ENCODE measurements around the gene CNIH3. TPM values are rescaled to one million over a fixed set of nuclear protein-coding genes. Genes with fewer than 3 reads are reported as not detected.
"Not testable (repeated sequence)": the region's sequence is repeated elsewhere in the genome, so short reads cannot be mapped to it uniquely, and the experiment has no call there.

The CNIH3 gene
- polyA plus RNA-seq, 3 donors, result 1.6 to 3.1 (median 2.2) TPM

DNA sequence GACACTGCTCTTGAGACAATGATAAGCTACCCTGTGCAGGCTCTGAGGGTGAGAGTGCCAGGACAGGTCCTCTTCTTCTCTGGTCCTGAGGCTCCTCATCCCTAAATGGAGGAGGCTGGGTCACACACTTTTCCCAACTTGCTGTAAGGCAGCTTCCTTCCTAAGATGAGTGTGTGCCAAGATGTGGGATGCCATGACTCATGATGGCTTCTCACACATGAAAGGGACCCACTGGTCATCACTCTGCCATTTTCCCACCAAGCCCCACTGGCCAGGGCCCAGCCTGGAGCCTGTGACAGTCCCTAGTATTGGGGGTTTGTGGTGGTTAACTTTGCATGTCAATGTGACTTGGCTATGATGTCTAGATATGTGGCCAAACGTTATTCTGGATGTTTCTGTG lies 54.4 kb downstream of the CNIH3 start:
- 63 to 70% (median 66%) methylated on average over 1 of the region's 1 CpG for WGBS, 3 donors
- no peak overlapping the region for H3K27ac ChIP-seq (ENCODE audit: low read depth, low read length)

DNA sequence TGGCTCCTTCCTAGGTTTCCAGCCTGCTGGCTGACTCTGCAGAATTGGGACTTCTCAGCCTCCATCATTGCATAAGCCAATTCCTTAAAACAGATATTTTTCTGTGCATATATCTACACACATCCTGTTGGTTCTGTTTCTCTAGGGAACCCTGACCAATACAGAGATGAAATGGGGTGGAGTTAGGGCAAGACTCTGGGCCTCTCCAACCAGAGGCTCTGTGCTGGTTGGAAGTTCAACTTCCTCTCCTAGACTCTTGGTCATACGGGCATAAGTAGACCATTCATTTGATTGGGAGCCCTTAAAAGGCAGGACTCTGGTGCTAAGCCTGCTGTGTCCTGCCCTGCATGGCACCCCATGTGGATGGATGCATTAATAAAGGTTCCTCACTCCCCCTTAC lies 55.0 kb downstream of the CNIH3 start:
- WGBS, 3 donors, result 57 to 85% (median 75%) methylated on average over 1 of the region's 1 CpG
- no peak overlapping the region for H3K27ac ChIP-seq (ENCODE audit: low read depth, low read length)

DNA sequence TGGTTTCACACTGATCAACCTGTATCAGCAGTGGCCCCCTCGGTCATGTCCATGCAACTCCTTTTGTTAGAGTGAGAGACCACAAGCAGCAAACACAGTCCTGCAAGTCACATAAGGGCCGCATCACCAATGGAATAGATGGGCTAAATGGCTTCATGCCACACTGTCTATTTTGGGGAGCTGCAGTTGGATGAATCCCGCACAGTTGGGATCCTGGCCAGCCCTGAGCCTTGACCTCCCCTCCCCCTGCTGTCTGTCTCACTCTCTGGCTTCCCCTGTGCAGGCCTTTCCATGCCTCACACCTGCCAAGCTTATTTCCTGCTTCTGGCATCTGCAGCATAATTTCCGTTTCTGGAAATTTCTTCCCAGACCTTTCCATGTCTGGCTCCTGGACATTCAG lies 57.0 kb downstream of the CNIH3 start:
- H3K27ac ChIP-seq (ENCODE audit: low read depth, low read length), result no peak overlapping the region
- 59 to 69% (median 66%) methylated on average over 4 of the region's 4 CpGs for WGBS, 3 donors

DNA sequence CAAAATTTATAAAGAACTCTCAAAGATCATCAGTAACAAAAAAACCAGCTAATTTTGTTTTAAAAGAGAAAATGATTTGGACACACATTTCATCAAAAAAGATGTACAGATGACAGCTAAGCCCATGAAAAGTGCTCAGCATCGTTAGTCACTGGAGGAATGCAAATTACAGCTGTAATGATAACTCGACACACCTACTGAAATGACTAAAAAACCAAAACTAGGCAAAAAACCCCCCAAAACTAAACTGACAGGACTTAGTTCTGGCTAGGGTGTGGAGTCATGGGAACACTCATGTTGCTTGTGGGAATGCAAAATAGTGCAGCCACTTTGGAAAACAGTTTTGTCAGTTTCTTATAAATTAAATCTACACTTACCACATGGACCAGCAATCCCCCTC lies 59.5 kb downstream of the CNIH3 start:
- no peak overlapping the region for H3K27ac ChIP-seq (ENCODE audit: low read depth, low read length)
- WGBS, 3 donors, result 91 to 95% (median 94%) methylated on average over 2 of the region's 2 CpGs

DNA sequence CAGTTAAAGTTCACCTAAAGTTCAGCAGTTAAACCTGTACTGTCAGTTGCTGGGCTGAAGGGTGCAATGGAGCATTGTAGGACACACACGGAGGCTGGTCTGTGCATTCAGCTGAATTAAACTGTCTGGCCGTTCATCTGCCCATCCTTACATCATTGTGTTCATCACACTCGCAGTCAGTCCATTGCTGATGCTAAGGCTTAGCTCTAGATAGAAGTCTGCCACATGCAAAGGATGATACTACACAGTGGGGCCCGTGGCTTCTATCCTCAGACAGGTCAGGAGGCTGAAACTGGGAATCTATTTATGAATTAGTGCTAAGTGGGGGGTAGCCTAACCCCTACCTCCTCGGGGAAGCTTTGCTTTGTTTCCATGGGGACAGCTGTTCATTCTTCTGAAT lies 60.4 kb downstream of the CNIH3 start:
- H3K27ac ChIP-seq (ENCODE audit: low read depth, low read length), result no peak overlapping the region
- WGBS, 3 donors, result 69 to 83% (median 75%) methylated on average over 5 of the region's 5 CpGs

DNA sequence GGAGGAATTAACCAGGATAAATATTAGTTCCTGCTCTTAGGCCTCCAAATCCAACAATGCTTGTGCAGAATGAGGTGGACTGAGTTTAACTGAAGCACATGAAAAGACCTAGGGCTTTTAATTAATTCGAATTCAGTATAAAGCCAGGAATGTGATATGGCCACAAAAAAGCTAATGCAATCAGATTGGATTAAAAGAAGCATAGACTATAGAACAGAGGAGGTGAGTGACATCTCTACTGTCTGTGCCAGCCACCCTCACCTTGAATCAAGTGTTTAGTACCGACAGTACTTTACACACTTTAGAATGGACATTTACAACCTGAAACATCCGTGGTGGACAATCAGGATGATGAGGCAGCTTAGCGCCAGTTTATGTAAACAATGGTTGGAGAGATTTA lies 62.1 kb downstream of the CNIH3 start:
- WGBS, 3 donors, result 89 to 92% (median 91%) methylated on average over 4 of the region's 4 CpGs
- H3K27ac ChIP-seq (ENCODE audit: low read depth, low read length), result no peak overlapping the region

DNA sequence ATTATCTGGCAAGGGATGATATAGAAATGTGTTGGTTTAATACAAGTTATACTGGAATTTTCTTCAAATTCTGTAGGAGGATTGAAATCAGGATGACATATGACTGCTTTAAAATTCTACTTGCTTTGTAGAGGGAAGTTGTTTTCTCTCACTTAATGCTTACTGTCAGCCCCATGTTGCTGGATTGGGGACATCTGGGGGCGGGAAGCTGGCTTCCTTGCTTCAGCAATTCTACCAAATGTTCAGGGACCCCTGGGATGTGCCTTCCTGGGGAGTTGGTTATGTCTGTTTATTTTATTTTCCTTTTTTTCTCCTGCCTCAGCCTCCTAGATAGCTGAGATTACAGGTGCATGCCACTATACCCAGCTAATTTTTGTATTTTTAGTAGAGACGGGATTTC lies 63.5 kb downstream of the CNIH3 start:
- 86 to 94% (median 88%) methylated on average over 2 of the region's 2 CpGs for WGBS, 3 donors
- H3K27ac ChIP-seq (ENCODE audit: low read depth, low read length), result no peak overlapping the region

DNA sequence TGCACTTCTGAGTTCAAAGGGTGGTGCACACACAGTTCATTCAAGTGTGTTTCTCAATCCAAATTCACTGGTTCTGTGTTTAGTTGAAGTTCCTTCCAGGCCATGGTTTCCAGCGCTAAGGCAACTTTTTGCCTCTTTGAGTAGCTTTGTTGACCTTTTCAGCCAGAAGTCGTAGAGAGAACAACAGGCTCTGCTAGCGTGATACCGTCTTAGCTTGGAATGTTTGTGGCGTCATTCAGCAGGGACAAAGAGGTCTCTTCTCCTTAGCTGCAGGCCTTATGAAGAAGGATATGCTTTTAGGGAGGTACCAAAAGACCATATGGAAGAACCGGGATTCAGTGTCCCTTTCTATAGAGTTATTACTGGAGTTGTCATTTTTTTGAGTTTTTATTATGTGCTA lies 65.7 kb downstream of the CNIH3 start:
- no peak overlapping the region for H3K27ac ChIP-seq (ENCODE audit: low read depth, low read length)
- WGBS, 3 donors, result 86 to 92% (median 86%) methylated on average over 6 of the region's 6 CpGs

DNA sequence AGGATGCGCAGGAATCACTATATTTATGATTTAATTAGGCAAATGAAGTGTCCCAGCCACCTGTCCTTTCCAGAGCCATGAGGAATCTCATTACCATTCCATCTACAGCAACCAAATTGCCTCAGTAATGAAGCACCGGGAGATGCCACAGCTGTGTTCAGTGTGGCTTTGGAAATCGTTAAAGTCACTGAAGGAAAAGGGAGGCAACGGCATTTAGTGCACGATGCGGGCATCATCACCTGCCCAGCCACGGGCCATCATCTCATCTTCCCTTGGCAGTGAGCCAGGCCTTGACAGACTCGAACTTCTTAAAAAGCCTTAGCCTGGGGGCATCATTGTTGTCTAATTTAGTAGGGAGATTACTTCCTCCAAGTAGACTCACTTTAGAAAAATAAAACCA lies 67.8 kb downstream of the CNIH3 start:
- H3K27ac ChIP-seq (ENCODE audit: low read depth, low read length), result no peak overlapping the region
- 78 to 80% (median 80%) methylated on average over 8 of the region's 8 CpGs for WGBS, 3 donors

DNA sequence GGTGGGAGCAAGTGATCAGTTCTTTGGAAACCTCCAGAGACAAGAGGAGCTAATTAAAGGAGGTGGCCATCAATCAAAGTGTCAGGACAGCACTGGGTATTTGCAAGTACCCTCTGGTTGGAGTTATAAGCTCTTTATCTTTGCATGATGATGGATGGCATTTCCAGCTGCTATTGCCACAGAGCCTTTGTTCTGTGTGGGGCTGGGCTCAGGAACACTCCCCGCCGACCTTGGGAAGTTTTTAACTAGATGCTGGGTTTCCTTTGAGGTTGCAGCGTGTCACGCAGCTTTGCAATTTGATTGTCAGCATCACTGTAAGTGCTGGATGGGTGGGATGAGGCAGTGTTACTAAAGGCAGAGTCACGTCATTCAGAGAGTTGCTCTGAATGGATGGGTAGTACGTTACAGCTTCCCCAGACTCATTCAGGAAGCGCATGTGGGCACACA lies 68.9 kb downstream of the CNIH3 start:
- 36 to 60% (median 46%) methylated on average over 7 of the region's 7 CpGs for WGBS, 3 donors
- H3K27ac ChIP-seq (ENCODE audit: low read depth, low read length), result no peak overlapping the region

DNA sequence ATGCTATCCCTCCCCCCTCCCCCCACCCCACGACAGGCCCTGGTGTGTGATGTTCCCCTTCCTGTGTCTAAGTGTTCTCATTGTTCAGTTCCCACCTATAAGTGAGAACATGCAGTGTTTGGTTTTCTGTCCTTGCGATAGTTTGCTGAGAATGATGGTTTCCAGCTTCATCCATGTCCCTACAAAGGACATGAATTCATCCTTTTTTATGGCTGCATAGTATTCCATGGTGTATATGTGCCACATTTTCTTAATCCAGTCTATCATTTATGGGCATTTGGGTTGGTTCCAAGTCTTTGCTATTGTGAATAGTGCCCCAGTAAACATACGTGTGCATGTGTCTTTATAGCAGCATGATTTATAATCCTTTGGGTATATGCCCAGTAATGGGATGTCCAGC lies 70.0 kb downstream of the CNIH3 start:
- not testable (repeated sequence) for H3K27ac ChIP-seq (ENCODE audit: low read depth, low read length)
- 64 to 85% (median 70%) methylated on average over 1 to 2 of the region's 3 CpGs for WGBS, 3 donors

DNA sequence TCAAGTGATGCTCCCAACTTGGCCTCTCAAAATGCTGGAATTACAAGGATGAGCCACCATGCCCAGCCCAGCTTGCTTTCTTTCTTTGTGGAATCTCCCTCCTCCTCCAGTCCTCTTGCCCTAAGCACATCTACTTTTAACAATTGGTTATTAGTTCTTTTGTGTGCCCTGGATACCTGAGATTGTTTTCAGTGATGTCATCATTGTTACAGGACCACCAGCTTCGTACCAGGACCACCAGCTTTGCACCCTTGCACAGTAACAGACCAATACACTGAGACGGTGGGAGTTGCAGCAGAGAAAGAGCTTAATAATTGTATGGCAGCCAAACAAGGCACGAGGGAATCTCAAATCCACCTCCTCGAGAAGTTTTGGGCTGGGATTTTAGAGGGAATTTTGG lies 71.3 kb downstream of the CNIH3 start:
- 73 to 79% (median 73%) methylated on average over 4 of the region's 4 CpGs for WGBS, 3 donors
- no peak overlapping the region for H3K27ac ChIP-seq (ENCODE audit: low read depth, low read length)

DNA sequence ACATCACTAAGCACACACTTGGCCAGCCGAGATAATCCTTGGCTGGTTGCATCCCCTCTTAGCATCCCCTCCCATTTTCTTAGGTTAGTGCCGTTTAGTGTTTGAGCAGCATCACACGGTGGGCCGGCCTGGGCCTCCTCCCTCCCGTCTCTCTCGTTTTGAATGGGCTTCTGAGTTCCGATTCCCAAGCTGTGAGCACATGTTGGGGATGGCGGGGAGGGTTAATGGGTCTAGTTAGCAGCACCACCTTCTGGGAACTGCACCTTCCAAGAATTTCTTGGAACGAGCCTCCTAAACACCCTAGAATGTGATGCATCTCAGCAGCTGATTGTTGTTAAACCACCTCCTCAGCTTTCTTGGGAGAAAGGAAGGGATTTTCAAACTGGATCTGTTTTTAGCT lies 73.3 kb downstream of the CNIH3 start:
- H3K27ac ChIP-seq (ENCODE audit: low read depth, low read length), result no peak overlapping the region
- 64 to 79% (median 65%) methylated on average over 9 of the region's 9 CpGs for WGBS, 3 donors

DNA sequence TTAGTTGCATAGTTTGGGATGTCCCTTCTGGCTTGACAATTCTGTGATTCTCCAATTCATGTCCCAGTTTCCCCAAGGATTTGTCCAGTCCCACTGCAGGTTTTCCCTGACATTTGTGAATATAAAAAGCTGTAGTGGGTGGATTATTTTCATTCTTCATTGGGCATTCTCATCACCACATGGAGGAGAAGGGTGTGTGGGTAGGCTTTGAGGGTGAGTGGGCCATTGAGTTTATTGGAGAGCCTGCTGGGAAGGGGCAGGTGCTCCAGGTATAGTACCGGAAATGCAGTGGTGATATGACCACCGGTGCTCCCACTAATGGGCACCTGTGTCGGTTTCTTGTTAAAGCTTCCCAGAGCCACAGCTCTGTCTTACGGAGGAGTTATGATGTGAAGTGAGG lies 74.5 kb downstream of the CNIH3 start:
- no peak overlapping the region for H3K27ac ChIP-seq (ENCODE audit: low read depth, low read length)
- 89 to 96% (median 94%) methylated on average over 4 of the region's 4 CpGs for WGBS, 3 donors

DNA sequence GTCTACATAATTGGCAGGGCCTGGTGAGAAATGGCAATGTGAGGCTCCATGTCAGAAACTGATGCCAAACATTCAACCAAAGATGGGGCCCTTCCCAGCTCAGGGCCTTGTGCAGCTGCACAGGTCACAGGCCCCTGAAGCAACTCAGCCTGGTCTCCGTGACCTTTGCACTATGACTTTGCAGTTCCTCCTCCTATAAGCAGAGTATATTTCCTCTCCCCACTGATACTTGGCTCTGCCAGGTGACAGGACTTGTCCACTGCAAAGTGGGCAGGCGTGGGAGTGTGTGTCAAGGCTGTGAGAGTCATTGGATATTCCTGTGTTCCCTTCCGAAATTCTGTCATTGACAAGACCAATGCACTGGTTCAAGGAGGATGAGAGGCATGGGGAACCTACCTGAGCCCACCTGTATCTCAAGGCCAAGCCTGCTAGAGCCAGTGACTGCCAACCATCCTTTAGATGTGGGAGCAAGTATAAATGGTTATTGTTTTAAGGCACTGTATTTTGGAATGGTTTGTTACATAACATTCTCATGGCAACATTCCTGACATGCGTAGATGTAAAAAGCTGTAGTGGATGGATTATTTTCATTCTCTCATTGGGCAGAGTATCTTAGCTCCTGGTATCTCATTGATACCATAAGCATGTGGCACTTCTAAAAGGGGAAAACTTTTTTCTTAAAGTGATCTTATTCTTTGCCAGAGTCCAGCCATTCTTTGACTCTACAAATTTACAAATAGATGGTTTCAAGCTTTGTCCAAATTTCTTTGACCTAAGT lies 75.2 kb downstream of the CNIH3 start:
- 65 to 83% (median 66%) methylated on average over 4 of the region's 4 CpGs for WGBS, 3 donors
- H3K27ac ChIP-seq (ENCODE audit: low read depth, low read length), result no peak overlapping the region

DNA sequence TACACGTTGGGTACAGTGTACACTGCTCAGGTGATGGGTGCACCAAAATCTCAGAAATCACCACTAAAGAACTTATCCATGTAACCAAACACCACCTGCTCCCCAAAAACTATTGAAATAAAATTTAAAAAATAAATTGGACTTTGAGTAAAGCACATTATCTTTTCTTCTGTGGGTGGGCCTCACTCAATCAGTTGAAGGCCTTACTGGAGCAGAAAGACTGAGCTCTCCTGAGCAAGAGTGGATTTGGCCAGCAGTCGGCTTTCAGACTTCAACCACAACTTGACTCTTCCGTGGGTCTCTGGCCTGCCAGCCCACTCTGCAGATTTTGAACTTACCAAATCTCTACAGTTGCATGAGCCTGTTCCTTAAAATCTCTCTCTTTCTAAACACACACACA lies 78.9 kb downstream of the CNIH3 start:
- no peak overlapping the region for H3K27ac ChIP-seq (ENCODE audit: low read depth, low read length)
- 89 to 98% (median 92%) methylated on average over 3 of the region's 3 CpGs for WGBS, 3 donors

DNA sequence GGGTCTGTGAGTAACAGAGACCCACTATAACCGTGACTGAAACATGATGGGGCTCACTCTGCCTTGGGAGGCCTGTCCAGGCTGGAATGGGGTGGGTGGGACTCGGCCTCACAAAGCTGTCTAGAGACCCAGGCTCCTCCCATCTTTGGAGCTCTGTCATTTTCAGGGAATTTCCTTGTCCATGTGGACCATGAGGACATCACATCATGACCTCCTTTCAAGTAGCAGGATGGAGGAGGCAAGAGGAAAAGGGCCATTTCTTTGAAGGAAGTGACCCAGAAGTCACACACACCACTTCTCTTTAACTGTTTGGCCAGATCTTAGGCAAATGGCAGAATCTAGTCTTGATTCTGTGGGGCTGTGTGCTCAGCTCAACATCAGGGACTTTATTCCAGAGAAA lies 79.9 kb downstream of the CNIH3 start:
- 77 to 94% (median 87%) methylated on average over 2 of the region's 2 CpGs for WGBS, 3 donors
- no peak overlapping the region for H3K27ac ChIP-seq (ENCODE audit: low read depth, low read length)

DNA sequence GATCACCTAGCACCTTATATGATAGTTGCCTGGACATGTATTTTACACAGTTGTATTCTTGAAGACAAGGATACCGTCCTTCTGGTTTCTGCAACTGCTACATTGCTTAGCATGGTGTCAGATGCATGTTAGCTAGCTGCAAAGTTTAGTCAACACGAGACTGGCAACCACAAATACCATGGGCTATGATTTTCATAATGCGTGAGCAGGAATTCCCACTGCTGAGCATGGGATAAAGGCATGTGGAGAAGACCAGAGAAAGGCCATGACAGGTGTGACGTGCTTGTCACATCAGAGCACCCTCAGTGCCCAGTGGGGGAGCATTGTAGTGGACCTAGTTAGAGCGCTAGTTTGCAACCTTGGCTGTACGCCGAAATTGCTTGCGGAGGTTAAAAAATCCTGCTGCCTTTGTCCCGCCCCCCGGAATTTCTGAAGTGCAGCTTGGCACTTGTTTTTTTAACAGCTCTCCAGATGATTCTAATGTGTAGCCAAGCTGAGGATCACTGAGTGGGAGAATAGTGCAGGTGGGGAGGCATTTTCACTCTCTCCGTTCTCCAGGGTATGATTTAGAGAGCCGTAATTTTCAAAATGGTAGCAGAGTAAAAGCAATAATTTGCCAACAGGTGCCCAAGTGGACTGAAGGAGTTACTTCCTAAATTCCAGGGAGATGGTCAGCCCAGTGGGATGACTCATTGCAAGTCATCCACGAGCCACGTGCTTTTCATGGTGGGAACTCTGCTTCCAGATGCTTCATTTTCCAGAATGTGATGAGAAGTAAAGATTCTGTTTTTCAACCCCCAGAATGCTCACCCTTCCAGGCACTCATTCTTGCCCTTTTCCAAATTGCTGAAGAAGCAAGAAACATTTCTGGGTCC lies 81.0 kb downstream of the CNIH3 start:
- 81 to 97% (median 84%) methylated on average over 14 of the region's 14 CpGs for WGBS, 3 donors
- H3K27ac ChIP-seq (ENCODE audit: low read depth, low read length), result no peak overlapping the region

DNA sequence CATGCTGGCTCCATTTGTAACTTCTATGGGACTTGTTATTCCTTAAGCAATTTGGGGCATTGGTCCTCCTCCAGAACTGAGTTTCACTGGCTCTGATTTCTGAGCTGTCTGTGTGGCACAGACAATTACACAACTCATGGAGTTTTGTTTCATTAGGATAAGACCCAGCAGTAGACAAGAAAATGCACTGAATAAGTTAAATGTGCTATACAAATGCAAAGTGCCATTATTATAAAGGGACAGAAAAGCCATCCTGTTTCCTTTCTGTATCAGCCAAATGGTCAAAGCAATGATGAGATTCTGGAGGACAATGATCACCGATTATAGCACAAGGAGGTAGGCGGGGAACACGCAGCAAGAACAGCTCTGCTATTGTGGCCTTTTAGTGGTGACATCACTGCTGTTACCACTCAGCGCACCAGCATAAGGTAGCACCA lies 81.9 kb downstream of the CNIH3 start:
- H3K27ac ChIP-seq (ENCODE audit: low read depth, low read length), result no peak overlapping the region

More for the DNA sequence above, 81.9 kb downstream of the CNIH3 start:
- 83 to 88% (median 86%) methylated on average over 4 of the region's 4 CpGs for WGBS, 3 donors

Data from adipose tissue (tissue), 3 donors.